Measurements from ENCODE around the gene PCYOX1L. TPM values are rescaled to one million over a fixed set of nuclear protein-coding genes. Genes with fewer than 3 reads are reported as not detected.

Gene PCYOX1L
- total RNA-seq, 1 experiment from 2014 or later, result 15.9 TPM

GRCh38 chr5:149416987-149417710 is 59.3 kb downstream of the PCYOX1L start:
- Histone ChIP-seq H2AFZ (ENCODE audit: low read depth, low read length, poor library complexity, severe bottlenecking) (no peak overlapping the region), H3K9ac (ENCODE audit: low read length) (no peak overlapping the region), H4K20me1 (ENCODE audit: insufficient read depth) (no peaks in the 10 kb centered on the region), H3K9me3 (ENCODE audit: control insufficient read depth in 1 of 2, insufficient read depth in 1 of 2, low read depth in 1 of 2, low read length in 2 of 2) (no peaks in the 10 kb centered on the region), H3K4me2 (ENCODE audit: low read length) (no peak overlapping the region), H3K9me2 (ENCODE audit: insufficient read depth) (no peaks in the 10 kb centered on the region), H3K4me3 (replicated peaks in 1 of 2; ENCODE audit: low read depth in 1 of 2, low read length in 2 of 2) (no peak overlapping the region), H3K79me2 (ENCODE audit: insufficient read depth, low read length) (no peaks in the 10 kb centered on the region), H3K4me1 (ENCODE audit: control insufficient read depth in 1 of 2, insufficient read depth in 2 of 2, low read length in 2 of 2) (no peaks in the 10 kb centered on the region), H3K36me3 (ENCODE audit: control insufficient read depth in 1 of 2, insufficient read depth in 2 of 2, low read length in 2 of 2) (no peaks in the 10 kb centered on the region), H3K27ac (ENCODE audit: low read depth, low read length) (no peak overlapping the region), H3K27me3 (ENCODE audit: insufficient read depth, low read length) (no peaks in the 10 kb centered on the region)
- no TSS peak for BruUV-seq (replicated peaks)
- no peak for ATAC-seq
- intact Hi-C loops (cut with micrococcal nuclease), result no loop called here
- CTCF ChIA-PET, result no interaction called here
- RAD21 ChIA-PET (ENCODE audit: low non-redundant PET in 1 of 2, low total read pairs in 2 of 2, uncharacterized antibody in 2 of 2, unreplicated experiment in 2 of 2), result no interaction called here
- DNase-seq (ENCODE audit: low read depth, low spot score), result no peak
- POLR2A ChIA-PET, result no interaction called here
- no peak for TF ChIP-seq RAD21 (IDR thresholded peaks at IDR 0.05; ENCODE audit: low read depth)
- no peak for TF ChIP-seq ZFX (IDR thresholded peaks at IDR 0.05)
- no peak for TF ChIP-seq ELF1 (IDR thresholded peaks at IDR 0.05; ENCODE audit: borderline replicate concordance, low read depth)
- no peak for TF ChIP-seq YY1 (IDR thresholded peaks at IDR 0.05; ENCODE audit: extremely low read depth, insufficient replicate concordance, low read depth, low read length)
- TF ChIP-seq FOSL1 (IDR thresholded peaks at IDR 0.05; ENCODE audit: low read depth), result no peak
- TF ChIP-seq MAX (IDR thresholded peaks at IDR 0.05), result no peak
- no peak for TF ChIP-seq EZH2 (IDR thresholded peaks at IDR 0.05)
- TF ChIP-seq POLR2A (IDR thresholded peaks at IDR 0.05; ENCODE audit: borderline replicate concordance, extremely low read depth, insufficient read depth, insufficient read length), result no peak
- TF ChIP-seq ATF3 (IDR thresholded peaks at IDR 0.05), result no peak
- TF ChIP-seq POLR2AphosphoS5 (IDR thresholded peaks at IDR 0.05; ENCODE audit: low read depth, low read length), result no peak
- no peak for TF ChIP-seq REST (IDR thresholded peaks at IDR 0.05; ENCODE audit: low read depth)
- TF ChIP-seq EGR1 (IDR thresholded peaks at IDR 0.05; ENCODE audit: low read depth), result no peak
- TF ChIP-seq ZBTB33 (IDR thresholded peaks at IDR 0.05; ENCODE audit: extremely low read depth, insufficient replicate concordance, low read length), result no peak
